GM19463 (cell line): ENCODE results near the gene PHGDH.
A peak's percentile ranks its signal among the peaks of the same experiment; 100 is the strongest.

Source experiments
- ATAC-seq: cut with Tn5 transposase; IDR thresholded peaks from one replicate; pipeline ENCODE4 v1.9.1; 2021; ENCODE audit warnings: mild to moderate bottlenecking, moderate library complexity; ENCODE audit not compliant: unreplicated experiment

Gene PHGDH

GRCh38 chr1:119711804-119712341 lies at the start of gene PHGDH:
Gene PHGDH (plus strand): TSS chr1:119711934. CDS start chr1:119712023, 89 bp downstream.
- peak; percentile 73 for ATAC-seq

GRCh38 chr1:119662034-119662437 lies 49.7 kb upstream of the PHGDH start:
- peak; percentile 59 for ATAC-seq

DNA sequence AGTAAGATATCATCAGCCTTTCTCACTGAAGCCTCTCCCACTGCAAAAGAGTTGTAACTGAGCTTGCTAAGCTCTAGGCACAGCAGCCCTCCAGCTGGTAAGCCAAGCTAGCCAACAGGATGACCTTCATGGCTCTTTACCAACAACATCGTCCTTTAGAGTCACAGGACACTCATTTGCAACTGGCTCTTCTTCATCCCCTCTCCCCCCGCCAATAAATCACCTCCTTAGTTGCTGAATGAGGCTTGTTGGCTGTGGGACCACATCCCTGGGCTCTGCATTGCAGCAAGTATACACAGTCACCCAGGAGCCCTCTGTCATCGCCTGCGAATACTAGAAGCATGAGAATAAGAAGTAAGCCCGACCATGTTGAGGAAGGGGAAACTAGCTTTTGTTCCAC lies 47.7 kb upstream of the PHGDH start:
- ATAC-seq: no peak

GRCh38 chr1:119667173-119667572 lies 44.6 kb upstream of the PHGDH start:
- ATAC-seq: no peak

GRCh38 chr1:119670898-119671297 lies 40.8 kb upstream of the PHGDH start:
- no peak for ATAC-seq

GRCh38 chr1:119673171-119673940 lies 38.4 kb upstream of the PHGDH start:
- ATAC-seq: no peak

DNA sequence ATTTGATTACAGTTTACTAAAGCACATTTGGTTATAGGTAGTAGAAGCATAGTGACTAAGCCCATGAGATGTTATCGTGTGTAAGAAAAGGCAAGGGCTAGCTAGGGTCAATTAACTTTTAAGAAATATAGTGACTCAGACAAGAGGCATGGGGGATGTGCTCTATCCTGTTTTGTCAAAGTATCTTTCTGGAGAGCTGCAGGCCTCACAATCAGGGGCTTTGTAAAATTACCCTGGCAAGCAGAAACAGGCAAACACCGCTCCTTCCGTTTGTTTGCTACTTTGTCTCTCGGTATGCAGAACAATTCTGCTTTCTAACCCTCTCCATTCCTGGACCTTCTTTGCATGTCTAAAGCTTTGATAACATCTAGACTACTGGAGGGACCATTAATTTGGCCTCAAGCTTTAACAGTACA lies 37.6 kb upstream of the PHGDH start:
- ATAC-seq: no peak

- ATAC-seq: no peak
Observed at GRCh38 chr1:119674835-119675289, 36.9 kb upstream of the PHGDH start.

DNA sequence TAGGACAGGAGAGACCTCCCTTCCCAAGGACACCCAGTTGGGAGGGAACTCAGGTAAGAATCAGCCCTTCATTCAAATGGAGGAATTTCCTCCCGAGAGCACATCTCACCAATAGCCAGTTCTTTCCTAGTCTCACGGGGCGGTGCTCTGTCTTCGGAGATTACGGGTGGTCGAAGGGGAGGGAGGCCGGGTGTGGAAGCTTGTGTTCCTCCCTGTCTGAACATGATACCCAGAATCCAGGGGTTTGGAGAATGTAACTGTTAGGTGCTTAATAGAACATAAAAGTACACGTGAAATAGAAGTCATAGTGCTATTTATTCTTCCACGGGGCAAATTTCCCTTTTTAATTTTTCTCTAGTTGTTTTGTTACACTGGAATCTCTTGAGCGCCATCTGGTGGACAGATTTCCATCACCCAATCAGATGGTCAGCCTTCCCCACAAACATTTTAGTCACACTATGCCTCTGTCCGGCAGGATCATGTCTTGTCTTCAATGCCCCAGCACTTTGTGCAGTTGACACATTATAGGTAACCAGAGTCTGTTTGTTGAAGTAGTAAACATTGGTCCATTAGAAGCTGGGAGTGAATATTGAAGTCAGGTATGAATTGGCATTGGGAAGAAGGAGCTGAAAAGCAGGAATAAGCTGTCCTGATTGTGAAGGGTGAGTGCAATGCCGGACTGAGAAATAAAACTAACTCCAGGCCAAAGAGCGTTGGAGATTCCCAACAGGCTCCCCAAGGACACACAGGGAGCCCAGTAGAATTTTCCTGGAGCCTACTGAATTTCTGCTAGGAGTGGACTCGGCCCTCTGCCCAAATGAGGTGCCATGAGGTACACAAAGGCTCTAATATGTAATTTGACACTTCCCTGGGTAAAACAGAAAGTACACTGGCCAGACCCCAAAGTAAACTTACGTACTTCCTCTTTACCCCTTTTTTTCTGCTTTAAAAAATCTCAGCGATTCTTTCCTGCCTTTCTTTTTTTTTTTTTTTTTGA lies 36.1 kb upstream of the PHGDH start:
- ATAC-seq: peak; percentile 53

DNA sequence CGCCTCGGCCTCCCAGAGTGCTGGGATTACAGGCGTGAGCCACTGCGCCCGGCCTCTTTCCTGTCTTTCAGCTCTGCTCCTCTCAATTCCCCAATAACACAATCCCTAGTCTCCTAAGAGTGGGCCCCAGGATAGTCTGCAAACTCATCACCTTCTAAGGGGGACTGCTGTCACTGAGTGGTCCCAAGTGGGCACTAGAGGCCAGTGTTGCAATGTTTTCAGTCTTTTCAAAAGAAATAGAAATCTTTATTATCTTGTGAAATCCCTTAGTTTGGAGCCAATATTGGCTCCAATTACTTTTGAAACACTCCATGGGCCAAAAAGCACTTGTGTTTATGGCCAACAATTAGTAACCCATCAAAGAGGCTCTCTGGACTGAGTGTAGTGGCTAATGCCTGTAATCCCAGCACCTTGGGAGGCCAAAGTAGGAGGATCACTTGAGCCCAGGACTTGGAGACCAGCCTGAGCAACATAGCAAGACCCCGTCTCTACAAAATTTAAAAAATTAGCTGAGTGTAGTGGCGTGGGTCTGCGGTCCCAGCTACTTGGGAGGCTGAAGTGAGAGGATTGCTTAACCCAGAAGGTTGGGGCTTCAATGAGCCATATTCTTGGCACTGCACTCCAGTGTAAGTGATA lies 35.0 kb upstream of the PHGDH start:
- ATAC-seq: no peak

- ATAC-seq: no peak
Observed at GRCh38 chr1:119679223-119679622, 32.5 kb upstream of the PHGDH start.

DNA sequence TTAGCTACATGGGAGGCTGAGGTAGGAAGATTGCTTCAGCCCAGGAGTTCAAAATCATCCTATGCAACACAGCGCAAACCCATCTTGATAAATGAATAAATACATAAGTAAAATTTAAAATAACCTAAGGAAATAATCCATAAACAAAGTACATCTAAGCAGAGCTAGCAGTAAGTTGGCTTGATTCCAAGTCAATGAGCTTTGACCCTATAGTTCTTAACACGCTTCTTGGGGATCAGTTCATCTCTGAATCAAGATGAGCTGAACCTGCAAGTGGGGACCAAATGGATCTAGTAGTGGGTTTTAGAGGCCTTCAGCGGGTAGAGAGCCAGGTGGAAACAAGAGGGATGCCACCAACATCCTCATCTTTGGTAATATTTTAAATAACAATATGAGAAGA lies 31.5 kb upstream of the PHGDH start:
- ATAC-seq: no peak

GRCh38 chr1:119680723-119681122 lies 31.0 kb upstream of the PHGDH start:
- ATAC-seq: no peak

- ATAC-seq: no peak
Observed at GRCh38 chr1:119681560-119681959, 30.2 kb upstream of the PHGDH start.

DNA sequence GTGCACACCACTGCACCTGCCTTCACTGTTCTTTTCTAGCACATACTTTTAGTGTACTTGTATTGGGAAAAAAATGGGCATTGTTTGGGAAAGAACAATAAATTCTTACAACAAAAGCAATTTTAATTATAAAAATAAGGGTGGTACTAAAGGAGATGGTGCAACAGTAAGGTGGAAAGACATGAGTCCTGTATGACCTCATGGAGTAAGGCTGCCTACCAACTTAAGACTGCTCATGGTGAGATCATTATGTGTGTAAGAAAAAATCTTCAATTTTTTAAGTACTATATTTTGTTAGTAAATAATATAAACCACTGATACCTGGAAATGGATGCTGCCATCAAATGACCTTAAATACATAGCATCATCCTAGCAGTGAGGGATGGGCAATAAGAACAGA lies 29.6 kb upstream of the PHGDH start:
- ATAC-seq: no peak

DNA sequence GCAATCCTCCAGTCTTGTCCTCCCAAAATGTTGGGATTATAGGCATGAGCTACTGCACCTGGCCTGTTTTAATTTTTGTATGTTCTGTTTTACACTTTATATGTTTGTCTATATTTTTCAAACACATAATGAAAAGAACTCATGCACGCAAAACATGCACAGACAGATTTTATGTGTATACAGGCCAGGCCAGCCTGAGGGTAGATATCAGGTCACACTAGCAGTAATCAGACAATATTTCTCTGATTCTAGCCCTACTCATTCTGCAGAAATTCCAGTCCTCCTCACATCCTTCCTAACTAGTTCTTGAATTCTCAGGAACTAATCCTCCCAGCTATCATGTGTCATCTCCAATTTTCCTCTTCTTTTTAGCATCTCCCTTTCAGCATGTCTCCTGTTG lies 27.8 kb upstream of the PHGDH start:
- no peak for ATAC-seq

DNA sequence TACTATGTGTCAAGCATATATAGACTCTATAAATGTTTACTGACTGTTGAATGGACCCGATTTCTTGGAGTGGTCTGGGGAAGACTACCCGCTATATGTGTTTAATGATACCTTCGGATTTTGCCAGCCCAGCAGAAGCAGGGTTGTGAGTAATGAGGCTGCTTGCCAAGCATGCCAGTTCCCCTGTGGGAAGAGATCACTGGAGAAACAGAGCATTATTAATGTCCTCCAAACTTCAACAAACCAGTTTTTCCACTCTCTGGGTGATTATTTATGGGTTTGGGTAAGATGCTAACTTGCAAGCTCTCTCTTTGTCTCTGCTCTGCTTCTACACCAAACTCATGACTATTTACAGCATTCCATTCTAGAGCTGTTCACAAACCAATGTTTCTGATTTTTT lies 25.1 kb upstream of the PHGDH start:
- no peak for ATAC-seq

- ATAC-seq: no peak
Observed at GRCh38 chr1:119687434-119688079, 24.2 kb upstream of the PHGDH start.

DNA sequence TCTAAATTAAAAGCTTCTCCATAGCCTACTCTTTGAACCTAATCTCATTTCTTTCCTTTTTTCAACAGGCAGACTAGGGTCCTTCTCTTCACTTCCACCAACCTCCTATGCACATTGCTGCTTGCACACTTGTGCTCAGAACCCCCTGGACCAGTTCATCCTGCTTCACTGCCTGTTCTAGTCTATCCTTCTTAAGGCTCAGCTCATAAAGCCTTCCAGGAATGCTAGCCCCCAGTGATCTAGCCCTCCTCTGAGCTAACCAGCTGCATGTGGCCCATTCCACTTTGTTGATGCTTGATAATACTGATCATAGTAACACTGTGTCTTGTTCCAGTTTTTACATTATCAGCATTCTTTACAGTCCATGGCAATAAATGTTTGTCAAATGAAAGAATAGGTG lies 22.9 kb upstream of the PHGDH start:
- no peak for ATAC-seq

DNA sequence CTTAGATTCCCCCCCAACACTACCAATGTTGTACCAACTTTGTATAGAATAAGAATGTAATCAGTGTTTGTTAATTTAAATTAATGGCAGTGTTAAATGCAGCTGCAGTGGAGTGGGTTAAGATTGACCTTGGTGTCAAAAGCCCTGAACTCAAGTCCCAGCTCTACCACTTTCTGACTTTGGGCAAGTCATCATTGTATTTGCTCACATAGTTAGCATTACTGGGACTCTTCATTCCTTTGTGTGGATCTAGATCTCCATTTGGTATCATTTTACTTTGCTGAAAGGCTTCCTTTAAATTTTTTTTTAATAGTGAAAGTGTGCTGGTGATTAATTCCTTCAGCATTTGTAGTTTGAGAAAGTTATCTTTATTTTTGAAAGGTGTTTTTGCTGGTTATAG lies 22.2 kb upstream of the PHGDH start:
- ATAC-seq: no peak
